Neural progenitor cell (in vitro differentiated cells): ENCODE data around the gene SLC25A34.

Experiments
- CTCF ChIP-seq: fragments of 200-600 bp; sonication (generic); IDR thresholded peaks from 2 replicates; pipeline ENCODE4 v1.5.1; 2017; ENCODE audit warnings: antibody characterized with exemption, mild to moderate bottlenecking
- EZH2phosphoT487 ChIP-seq: fragments of 200-600 bp; sonication (generic); IDR thresholded peaks from 2 replicates; pipeline ENCODE4 v1.6.1; 2017; ENCODE audit warnings: antibody characterized with exemption

- no peak for TF ChIP-seq CTCF
- no peak for TF ChIP-seq EZH2phosphoT487
Measured at GRCh38 chr1:15691434-15692032, 44.5 kb upstream of the SLC25A34 start.
